Inflammatory macrophage treated with lipopolysaccharide for 1 hour (primary cell): ENCODE results near the gene CTBP2.
"Not testable (repeated sequence)": the region's sequence is repeated elsewhere in the genome, so short reads cannot be mapped to it uniquely, and the experiment has no call there.

ENCODE experiments used
- DNase-seq, 2 donors: peaks; one replicate each; pipeline ENCODE4 v3.0.0-alpha.2; 2020 to 2022

CTBP2 gene

DNA sequence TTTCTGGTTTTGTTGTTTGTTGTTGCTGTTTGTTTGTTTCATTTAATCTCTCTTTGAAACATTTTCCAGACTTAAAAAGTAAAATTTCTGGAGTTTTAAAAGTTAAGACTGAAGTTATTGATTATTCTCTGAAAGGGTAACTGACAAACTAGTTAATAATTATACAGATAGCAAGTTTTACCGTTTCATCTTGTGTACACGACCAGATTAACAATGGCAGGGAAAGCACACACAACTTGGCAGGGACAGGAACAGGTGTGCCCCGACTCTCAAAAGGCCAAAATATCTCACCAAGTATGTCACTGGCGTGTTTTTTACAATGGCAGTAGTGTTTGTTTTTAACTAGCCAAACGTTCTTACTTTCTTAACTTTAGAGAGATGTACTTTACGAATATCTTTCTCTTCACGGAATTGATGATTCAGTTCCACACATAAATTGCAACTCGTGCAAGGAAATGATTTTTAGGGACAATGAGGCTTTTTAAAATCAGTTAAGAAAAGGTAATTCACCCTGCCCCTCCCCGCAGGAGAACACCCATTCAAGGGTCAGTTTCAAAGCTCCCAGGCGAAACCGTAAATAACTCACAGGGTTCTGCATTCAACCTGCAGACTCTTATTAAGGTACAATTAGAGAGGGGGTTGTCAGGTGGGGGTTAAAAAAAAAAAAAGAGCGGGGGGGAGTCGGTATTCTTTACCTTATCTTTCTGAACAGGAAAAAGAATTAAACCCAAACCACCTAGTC lies 3.5 kb downstream of the CTBP2 start:
- no peak for DNase-seq

DNA sequence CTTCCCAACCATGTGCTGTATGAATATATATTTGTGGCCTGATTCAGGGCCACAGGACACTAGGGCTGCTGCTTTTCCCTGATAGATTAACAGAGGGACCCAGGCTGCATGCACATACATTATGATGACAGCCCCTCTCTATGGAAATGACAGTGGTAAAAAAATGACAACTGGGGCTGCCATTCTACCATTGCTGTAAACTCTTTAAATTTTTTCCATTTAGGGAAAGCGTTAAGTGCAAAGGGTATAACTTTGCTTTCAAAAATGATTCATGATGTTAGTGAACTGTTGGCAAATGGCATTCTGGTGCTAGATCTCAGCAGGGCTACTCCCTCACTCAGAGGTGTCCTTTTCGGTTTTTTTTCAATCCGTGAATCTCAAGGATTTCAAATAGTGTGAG lies 4.2 kb downstream of the CTBP2 start:
- DNase-seq: no peak

DNA sequence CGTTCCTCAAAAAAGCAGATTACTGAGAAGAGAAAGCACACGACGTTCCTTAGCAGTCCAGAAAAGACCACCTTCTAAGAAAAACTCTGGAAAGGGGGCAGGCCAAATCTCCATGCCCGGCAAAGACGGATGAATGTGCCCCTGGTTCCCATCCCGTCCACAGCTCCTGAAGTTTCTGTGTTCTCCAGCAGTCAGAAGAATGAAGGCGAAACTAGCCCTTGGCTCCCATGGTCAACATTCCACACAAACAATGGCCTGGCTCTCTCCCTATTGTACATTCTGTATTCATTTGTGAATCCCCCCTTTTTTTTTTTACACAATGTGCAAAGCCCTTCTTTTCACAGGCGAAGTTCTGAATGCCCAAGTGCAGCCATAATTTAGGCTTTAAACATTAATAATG lies 5.3 kb downstream of the CTBP2 start:
- DNase-seq: no peak

DNA sequence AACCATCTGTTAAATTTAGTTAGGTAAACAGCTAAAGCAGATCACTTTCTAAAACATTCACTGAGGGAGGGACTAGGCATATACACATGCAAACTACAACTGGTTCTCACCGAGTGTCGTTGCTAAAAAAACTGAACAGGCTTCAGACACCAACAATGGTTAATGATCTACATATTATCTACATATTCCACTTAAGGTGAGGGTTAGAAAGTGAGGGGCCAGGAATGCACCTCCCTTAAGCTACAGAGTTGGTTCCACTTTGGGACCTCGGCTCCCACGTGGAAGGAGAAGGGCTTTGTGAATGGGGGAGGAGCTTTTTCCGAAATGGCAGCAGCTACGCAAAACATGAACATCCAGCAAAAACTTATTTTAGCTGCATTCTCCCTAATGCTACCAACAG lies 5.8 kb downstream of the CTBP2 start:
- DNase-seq: no peak

DNA sequence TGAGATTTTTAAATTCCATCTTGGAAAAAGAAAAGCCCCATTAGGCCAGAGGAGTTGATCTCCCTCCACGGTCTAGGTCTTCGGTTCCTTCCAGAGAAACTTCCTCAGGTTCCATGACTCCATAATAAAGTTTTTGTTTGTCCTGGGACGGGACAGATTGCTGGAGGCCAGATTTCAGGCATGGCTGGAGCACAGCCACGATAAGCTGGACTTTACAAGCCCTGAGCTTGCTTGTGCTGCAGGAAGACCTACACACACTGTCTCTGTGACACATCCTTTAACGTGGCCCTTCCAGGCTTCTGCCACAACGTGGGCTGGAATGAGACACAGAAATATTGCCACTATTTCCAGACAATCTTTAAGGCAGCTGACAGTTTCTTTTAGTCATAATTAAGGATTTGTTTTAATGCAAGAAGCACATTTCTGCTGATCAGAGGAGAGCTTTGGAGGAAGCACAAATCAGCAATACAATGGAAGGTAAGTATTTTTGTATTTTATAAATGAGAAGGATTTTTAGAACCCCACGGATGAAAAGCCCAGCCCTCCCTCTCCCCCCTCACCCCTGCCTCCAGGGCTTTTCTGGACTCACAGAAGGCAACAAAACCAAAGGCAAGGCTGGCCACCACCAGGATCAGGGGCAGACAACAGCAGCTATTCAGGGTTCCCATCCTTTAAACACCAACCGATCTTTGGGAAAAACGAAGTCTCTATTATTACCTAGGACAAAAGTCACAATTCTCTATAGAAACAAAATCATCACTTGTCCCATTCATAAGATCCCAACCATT lies 6.5 kb downstream of the CTBP2 start:
- DNase-seq: peak in 1 of 2 donors; percentile 60

DNA sequence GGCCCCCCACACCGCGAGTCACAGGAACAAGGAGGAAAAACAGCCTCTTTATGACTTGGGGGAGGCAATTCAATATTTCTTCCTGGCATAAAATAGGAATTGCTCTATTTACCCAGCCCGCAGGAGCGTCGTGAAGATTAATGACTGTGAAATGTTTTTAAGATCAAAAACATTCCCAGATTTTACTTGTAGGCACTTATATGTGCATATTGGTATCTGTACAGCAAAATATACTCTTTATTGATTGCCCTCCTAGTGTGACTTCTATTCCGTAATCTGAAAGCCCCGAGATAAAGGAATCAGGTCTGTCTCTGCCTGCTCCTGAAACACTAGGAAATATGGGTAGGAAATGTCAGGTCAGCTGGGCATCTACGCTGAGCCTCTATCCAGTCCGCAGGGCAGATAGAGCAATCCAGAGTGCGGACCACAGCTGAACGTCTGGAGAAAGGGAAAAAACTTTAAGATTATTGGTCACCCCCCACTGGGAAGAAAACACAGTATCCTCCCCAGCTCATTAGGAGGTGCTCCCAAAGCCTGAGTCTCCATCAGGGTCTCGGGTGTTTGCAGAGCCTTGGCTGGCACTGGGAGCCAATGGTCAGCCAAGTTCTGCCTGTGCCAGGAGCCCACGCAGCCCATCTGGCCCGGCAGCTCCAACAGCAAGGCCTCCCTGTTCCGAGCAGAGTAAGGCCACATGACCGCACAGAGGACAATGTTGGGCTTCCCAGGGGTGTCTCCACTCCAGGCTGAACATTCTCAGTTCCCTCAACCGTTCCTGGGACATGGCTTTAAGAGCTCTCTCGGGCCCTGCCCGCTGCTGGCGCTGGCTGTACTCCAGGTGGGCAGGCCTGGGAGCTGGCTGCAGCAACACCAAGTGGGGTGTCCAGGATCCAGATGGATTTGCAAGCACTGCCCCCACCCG lies 7.7 kb downstream of the CTBP2 start:
- DNase-seq: no peak

DNA sequence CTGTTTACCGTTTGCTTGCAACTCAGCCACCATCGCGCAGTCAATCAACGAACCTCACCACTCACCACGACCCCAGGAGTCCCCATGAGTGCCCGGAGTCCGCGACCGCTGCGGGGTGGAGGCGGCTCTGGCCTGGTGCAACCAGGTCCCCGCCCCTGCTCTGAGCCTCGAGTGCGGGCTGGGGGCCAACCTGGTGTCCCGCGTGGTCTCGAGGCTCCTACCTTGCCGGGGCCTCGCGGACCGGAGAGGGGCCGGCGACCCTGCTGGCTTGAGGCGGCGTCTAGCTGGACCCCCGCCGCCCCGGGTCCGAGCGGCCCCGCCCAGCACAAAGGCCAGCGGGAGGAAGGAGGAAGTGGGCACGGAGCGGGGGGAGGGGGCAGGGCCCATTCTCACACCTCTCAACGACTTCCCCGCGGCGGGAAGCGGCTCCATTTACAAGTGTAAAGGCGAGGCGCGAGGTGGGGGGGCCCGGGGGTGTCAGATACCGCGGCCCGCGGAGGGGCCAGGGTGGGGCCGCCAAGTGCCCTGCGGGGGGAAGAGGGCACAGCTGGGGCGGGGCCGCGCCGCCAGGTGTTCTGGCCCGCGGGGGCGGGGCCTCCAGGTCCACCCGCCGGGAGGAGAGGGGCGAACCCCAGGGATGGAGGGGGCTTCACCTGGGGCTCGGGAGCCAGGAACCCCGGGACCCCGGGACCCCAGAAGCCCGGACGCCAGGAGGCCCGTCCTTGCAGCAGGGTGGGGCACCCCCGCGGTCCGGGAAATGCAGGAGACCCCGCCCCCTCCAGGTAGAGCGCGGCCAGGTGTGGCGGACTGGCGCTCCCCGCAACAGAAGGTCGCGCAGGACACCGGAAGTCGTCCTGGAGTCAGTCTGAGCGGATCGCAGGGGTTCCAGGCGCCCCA lies 8.6 kb downstream of the CTBP2 start:
- DNase-seq: no peak

DNA sequence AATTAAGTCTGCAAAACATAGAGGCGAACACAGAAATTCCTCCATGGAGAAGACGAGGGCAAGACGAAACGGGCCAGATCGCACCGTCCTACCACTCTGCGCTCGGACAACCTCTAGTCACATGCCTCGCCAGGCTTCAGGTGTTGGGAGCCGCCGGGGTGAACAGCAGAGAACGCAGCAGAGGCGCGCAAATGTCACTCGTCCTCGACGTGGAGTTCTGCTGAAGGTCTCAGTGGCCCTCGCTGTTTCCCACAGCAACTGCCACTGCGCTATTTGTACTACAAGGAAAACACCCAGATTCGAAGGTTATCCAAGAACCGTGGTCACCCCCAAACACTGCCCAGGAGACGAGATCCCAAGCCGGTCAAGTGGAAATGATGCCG lies 9.2 kb downstream of the CTBP2 start:
- DNase-seq: no peak

DNA sequence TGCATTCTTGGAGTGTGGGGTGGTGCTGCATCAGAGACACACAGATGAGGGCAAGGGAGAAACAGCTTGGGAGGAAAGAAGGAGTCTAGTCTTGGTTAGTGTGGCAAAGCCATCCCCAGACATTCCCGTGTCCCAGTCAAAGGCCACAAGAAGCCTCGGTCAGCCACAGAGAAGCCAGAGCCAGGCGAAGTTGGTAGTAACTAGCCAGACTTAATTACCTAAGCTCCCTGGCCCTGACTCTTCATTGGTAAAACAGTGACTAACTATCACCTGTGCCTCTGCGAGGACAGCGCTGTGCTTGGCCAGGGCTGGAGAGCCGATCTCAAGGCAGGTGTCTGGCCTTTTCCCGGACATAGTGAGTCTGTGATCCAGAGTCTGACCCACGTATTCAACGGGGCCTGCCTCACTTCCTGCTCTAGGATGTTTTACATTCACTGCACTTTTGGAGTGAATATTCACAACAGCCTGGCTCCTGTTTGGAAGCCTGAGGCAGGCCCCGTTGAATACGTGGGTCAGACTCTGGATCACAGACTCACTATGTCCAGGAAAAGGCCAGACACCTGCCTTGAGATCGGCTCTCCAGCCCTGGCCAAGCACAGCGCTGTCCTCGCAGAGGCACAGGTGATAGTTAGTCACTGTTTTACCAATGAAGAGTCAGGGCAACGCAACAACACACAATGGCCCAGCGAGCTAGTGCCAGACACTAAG lies 9.8 kb downstream of the CTBP2 start:
- not testable (repeated sequence) for DNase-seq

DNA sequence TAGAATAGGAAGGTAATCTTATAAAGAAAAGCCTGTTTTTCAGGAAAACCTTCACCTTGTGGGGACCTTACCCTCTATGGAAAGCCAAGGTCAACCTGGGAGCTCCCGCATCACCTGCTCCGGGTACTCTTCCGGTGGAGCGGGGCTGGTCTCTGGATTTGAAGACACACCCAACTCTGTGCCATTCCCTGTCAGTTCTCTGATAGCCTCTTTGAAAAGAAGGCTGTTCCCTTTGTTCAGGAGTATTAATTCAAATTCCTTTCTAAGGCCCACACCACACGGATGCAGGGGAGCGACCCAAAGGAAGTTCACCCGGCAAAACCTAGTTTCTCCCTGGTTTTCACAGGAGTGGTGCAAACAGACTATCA lies 10.7 kb downstream of the CTBP2 start:
- DNase-seq: no peak

DNA sequence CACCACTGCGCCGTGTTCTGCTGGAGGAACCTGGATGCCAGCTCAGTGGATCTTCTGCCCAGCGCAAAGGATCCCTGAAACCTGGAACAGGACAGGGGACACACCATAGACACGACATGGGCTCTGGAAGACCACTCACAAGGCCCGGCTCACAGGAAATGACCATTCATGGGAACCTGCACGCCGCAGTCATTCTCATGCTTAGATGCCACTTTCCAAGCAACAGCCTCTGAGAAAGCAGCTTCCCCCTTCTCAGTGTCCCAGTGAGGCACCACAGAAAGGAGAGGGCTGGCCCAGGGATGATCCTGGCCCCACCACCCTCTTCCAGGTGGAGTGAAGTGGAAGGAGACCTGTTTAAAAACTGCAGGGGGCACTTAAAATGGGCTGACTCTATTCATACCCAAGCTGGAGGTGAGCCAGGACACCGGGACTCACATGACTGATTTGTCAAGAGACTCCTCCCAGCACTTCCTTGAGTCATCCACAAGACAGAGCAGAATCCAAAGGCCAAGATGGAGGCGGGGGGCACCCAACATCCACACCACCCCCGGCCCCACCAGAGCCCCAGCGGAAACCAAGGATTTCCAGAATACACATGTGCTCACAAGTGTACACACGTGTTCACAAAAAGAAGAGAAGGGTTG lies 11.2 kb downstream of the CTBP2 start:
- DNase-seq: peak; percentile 34 to 47

DNA sequence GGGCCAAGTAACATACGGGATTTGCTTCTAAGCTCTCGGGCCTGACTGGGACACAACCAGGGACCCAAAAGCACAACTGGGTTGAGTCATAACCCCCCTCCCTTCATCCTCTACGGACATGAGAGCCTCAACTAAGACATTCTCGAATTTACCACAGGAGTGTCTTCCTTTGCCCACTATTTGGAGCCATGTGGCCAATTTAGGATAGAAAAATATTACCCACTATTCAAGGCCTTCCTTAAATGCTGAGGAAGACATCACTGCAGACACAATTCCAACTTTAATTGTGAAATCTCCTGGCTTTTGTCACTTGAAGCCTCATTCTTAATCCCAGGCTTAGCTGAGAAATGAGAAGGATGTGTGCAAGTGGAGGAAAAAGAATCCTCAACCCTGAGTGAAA lies 11.8 kb downstream of the CTBP2 start:
- no peak for DNase-seq

DNA sequence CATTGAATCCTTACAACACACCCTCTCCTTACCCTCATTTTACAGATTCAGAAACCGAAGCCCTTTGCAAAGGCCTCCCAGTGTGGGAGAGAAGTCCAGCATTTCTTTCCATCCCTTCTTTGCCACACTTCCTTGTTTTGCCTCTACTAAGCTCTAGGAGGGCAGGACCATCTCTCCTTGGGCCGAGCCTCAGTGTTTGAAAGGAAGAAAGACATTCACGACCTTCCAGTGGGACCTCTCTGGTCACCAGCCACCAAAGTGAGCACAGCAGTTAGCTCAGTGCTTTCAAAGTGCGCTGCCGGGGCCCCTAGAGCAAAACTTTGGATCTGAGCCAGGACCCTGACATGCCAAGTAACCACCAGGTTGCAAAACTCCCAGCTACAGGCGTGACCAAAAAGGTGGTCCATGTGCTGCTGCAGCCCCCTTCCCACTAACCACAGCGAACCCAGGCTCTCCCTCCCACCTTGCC lies 12.4 kb downstream of the CTBP2 start:
- no peak for DNase-seq

DNA sequence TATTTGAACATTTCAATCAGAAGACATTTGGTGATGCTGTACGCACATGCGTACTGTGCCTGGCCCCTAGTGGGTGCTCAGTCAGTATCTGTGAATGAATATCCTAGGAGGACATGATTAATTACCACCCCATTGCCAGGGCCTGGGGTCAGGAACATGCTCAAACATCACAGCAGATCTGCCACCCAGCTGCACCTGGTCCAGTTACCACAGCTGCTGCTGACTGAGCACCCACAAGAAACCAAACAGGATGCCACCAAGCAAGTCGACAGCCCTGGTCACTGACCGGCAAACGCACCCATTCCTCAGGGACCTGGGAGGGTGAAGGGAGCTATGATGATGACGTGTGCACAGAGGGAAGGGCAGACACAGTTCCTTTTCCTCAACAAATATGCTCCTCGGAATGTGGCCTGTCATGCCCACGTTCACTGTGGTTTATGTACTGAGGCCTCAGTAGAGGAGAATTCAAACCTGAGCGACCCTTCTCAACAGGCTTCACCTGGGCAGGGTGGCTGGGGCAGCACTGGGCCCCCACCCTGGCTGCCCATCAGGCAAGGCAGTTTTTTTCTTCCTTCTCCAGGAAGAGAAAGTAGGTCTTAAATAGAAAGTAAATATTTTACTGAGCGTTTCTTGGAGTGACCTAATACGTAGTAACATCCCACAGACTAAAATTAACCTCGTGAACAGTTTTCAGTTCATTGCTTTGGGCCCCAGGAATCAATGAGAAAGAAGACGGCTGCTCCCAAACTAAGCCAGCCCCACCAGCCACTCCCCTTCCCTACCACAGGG lies 13.4 kb downstream of the CTBP2 start:
- peak; percentile 37 to 65 for DNase-seq

DNA sequence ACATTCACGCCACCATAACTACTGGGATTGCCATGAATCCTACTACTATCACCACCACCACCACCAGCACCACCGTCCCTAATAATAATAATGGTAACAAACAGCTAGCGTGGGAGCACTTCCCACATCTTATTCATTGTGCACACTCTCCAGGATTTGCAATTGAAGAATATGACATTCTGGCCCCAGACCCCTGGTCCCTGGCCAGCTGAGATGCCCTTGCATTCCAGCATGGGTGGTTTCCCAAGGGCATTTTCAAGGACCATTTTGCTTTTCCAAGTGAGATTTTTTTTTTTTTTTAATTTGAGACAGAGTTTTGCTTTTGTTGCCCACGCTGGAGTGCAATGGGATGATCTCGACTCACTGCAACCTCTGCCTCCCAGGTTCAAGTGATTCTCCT lies 14.7 kb downstream of the CTBP2 start:
- no peak for DNase-seq

DNA sequence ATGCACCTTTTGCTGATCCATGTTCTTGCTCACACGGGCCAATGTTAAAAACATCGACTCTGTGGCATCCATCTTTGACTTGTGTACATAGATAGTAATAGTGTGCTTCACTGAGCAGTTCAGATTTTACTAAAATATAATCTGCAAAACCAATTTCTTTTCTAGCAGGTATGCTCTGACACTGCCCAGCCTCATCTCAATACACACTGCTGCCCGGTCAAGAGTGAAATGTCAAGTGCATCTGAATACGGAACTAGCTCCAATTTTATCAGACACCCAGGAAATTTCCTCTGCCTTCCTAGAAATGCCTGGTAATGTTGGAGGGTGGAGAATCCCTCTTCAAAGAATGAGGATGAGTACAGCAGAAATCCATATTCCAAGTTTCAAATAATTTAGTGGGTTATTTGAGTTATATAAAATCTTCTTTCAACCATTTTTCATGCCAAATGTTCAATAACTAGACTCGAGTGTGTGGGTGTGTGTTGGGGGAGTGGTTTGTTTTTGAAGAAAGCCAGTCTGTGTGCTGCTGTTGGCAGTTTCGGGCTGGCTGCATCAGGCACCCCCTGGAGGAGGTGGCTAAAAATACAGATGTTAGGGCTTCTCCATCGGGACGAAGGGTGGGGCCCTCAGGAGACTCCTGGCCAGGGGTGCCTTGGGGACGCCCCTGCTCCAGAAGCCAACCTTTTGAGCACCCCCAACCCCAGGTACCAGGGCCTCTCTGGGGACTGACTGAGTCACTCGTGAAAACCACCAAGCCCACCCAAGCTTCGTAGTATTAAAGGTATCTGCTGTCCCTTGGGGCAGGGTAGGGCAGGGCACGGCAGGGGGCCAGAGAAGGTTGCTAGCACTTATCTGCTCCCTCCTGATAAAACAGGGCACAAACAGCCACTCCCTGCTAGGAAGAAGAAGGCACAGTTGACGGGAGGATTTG lies 15.4 kb downstream of the CTBP2 start:
- DNase-seq: peak; percentile 67 to 71

DNA sequence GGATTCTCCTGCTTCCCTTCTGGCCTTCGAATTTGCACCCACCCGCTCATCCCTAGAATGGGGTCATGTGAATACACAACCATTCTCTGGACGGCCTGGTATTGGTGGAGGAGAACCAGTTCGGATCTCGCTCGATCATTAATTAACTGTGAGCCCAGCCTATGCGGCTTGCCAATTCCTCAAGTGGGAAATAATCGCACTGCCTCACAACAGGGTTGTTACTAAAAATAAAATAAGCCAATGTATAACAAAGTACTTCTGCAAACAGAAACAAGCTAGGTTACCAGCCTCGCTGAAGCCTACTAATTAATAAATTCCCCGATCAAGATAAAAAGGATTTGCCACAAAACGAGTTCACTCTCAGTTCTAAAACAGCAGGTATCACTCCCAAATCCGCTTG lies 16.2 kb downstream of the CTBP2 start:
- DNase-seq: no peak

DNA sequence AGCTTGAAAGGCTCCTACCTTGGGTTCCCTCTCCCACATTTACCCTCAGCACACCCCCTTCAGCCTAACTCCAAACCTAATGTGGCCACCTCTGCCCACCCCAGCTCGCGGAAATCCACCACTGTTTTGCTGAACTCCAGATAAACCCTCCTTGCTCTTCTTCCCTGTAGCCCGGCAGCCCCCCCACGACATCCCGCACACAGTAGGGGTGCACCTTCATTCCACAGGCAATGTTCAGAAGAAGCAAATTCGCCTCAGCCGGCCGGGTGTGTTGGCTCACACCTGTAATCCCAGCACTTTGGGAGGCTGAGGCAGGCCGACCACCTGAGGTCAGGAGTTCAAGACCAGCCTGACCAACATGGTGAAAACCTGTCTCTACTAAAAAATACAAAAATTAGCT lies 17.4 kb downstream of the CTBP2 start:
- DNase-seq: no peak

DNA sequence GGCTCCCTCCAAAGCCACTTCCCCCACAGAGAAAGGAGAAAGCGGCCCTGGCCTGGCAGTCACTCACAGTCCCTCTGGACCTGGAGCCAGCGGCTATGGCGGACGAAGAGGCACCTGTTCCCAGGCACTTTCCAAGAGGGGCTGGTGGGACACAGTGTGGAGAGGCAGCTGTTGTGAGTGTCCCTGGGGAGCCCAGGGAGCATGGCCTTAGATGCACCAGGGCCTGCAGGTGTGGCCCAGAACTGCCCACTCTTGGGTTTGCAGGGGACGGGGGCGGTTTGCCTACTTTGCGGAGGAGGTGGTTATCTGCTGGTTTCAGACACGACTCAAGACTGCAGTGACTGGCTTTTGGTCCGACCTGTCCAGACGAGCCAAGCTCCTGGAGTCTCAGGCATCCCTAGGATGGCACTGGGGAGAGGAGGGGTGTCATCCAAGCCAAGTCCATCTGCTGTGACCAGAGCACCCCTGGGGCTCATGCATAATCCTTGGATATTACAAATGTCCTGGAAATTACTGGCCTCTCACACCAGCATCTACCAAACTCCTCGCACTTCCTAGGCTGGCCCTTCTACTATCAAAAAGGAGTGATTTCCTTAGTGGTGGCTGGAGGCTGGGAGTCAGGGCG lies 18.4 kb downstream of the CTBP2 start:
- no peak for DNase-seq
